K562 (cell line): ENCODE results near the gene NINJ1. TPM values are rescaled to one million over a fixed set of nuclear protein-coding genes. Genes with fewer than 3 reads are reported as not detected.
A peak's percentile ranks its signal among the peaks of the same experiment; 100 is the strongest.

ENCODE experiments used
- NR2C2 ChIP-seq, 2 experiments: fragments of 200-800 bp in 1 of 2; sonication (Bioruptor generic) in 1 of 2; sonication (generic) in 1 of 2; formaldehyde crosslinking in 1 of 2; IDR thresholded peaks; 2 replicates each; pipeline versions ENCODE4 v1.6.1 to v1.8.0; 2016 to 2022; ENCODE audit warnings: mild to moderate bottlenecking in 1 of 2, missing compliant biosample characterization in 1 of 2, missing genetic modification characterization in 1 of 2, missing genetic modification reagents in 1 of 2
- RBBP5 ChIP-seq: fragments of 200-600 bp; sonication (generic); IDR thresholded peaks from 2 replicates; pipeline ENCODE4 v1.6.1; 2012; ENCODE audit warnings: borderline replicate concordance, mild to moderate bottlenecking, low read length, control low read depth, inconsistent platforms; ENCODE audit not compliant: insufficient read depth, poor library complexity, severe bottlenecking
- RBM14 ChIP-seq: fragments of 200-400 bp; formaldehyde crosslinking; IDR thresholded peaks from 2 replicates; pipeline ENCODE4 v1.6.1; 2018; ENCODE audit warnings: low read depth, mild to moderate bottlenecking, low read length, moderate library complexity, borderline replicate concordance; ENCODE audit not compliant: insufficient read depth
- SAP30 ChIP-seq: fragments of 200-600 bp; sonication (generic); IDR thresholded peaks from 2 replicates; pipeline ENCODE4 v1.6.1; 2012; ENCODE audit warnings: borderline replicate concordance, low read depth, mild to moderate bottlenecking, moderate library complexity, low read length, control low read depth, inconsistent platforms; ENCODE audit not compliant: insufficient read depth, poor library complexity, severe bottlenecking
- SREBF1 ChIP-seq: fragments of 150-350 bp; IDR thresholded peaks from 2 replicates; pipeline ENCODE4 v1.6.1; 2014; ENCODE audit warnings: antibody characterized with exemption, low read depth, low read length, borderline replicate concordance
- polyA plus RNA-seq, 8 experiments: library from polyadenylated mRNA; depleted of rRNA in 4 of 8; stranded (reverse) in 5 of 8; unstranded in 3 of 8; fragments of >200 nt; fragmentation: Nextera tagmentation in 2 of 8; fragmentation: Illumina TruSeq in 1 of 8; extraction: Ambion mirVana in 2 of 8; extraction: Trizol in 1 of 8; gene quantifications; 2 replicates each; pipeline versions ENCODE4 v1.2.1 to v1.2.3, GENCODE V29; 2011 to 2014; ENCODE audit warnings: inconsistent platforms in 1 of 8, missing spikeins in 1 of 8
- total RNA-seq, 7 experiments: library from RNA; depleted of rRNA in 6 of 7; stranded (reverse); fragments of >200 nt in 6 of 7; fragmentation: Illumina TruSeq in 2 of 7; extraction: Trizol in 2 of 7; gene quantifications; 2 replicates each; pipeline versions ENCODE4 v1.2.1 to v1.2.3, GENCODE V29; 2011 to 2021; ENCODE audit warnings: low replicate concordance in 1 of 7
- TF ChIP-seq, protein P1 (sequence below), 2 experiments: fragments of 450-650 bp; IDR thresholded peaks; 2 replicates each; pipeline ENCODE4 v1.6.1; 2016; ENCODE audit warnings: mild to moderate bottlenecking in 2 of 2, borderline replicate concordance in 1 of 2, low read depth in 1 of 2, moderate library complexity in 1 of 2
- TF ChIP-seq, protein P2 (sequence below): fragments of 450-650 bp; formaldehyde crosslinking; IDR thresholded peaks from 2 replicates; pipeline ENCODE4 v1.4.0; 2020; ENCODE audit warnings: mild to moderate bottlenecking, moderate library complexity
- TF ChIP-seq, protein P3 (sequence below): fragments of 250-450 bp; sonication (Bioruptor Pico); IDR thresholded peaks from 2 replicates; pipeline ENCODE4 v1.4.0; 2020; ENCODE audit warnings: mild to moderate bottlenecking, moderate library complexity, borderline replicate concordance
- TF ChIP-seq, protein P4 (sequence below): fragments of 450-650 bp; IDR thresholded peaks from one replicate; pipeline ENCODE4 v1.6.1; 2018; ENCODE audit warnings: mild to moderate bottlenecking, moderate library complexity; ENCODE audit not compliant: partially characterized antibody

Gene NINJ1
- total and polyA plus RNA-seq, 9 of the 15 experiments (the other 6 are each of a cell fraction or from before 2014, with no cell fraction given) = 0.13 to 8.4 (median 4.9) TPM

DNA sequence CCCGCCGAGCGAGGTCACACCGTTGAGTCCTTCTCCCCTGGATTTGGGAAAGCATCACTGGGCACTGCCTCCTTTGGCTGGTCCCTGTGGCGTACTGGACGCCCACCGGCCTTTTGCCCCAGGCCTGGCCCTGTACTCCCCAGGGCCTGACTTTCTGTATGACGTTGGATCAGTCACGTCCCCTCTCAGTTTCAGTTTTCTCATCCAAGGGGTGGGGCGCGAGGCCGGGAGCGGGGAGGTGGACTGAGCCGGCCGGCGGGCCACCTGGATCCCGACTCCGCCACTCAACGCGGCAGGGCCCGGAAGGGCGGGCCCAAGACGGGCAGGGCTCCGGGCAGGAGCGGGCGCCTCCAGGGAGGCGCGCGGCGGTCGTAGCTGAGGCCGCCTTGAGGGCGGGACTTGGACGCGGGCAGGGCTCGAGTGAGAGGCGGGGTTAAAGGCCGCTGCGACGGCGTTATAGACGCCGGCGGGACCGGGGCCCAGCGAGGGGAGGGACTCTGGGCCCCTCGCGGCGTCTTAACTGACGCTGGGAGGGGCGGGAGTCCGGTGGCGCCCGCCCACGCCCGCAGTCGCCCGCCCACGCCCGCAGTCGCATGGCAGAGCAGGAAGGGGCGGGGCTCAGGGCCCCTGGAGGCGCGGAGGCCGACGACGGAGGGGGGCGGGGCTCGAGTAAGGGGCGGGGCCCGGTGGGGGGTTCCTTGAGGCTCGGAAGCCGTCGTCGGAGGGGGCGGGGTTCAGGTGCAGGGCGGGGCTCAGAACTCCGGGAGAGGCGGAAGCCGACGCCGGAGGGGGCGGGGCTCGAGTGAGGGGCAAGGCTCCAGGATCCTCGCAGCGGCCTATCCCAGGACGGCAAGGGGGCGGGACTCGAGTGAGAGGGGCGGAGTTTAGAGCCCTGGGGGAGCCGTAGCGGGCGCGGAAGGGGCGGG, 38.6 kb downstream of the NINJ1 start (continued):
- TF ChIP-seq, protein P1, sequence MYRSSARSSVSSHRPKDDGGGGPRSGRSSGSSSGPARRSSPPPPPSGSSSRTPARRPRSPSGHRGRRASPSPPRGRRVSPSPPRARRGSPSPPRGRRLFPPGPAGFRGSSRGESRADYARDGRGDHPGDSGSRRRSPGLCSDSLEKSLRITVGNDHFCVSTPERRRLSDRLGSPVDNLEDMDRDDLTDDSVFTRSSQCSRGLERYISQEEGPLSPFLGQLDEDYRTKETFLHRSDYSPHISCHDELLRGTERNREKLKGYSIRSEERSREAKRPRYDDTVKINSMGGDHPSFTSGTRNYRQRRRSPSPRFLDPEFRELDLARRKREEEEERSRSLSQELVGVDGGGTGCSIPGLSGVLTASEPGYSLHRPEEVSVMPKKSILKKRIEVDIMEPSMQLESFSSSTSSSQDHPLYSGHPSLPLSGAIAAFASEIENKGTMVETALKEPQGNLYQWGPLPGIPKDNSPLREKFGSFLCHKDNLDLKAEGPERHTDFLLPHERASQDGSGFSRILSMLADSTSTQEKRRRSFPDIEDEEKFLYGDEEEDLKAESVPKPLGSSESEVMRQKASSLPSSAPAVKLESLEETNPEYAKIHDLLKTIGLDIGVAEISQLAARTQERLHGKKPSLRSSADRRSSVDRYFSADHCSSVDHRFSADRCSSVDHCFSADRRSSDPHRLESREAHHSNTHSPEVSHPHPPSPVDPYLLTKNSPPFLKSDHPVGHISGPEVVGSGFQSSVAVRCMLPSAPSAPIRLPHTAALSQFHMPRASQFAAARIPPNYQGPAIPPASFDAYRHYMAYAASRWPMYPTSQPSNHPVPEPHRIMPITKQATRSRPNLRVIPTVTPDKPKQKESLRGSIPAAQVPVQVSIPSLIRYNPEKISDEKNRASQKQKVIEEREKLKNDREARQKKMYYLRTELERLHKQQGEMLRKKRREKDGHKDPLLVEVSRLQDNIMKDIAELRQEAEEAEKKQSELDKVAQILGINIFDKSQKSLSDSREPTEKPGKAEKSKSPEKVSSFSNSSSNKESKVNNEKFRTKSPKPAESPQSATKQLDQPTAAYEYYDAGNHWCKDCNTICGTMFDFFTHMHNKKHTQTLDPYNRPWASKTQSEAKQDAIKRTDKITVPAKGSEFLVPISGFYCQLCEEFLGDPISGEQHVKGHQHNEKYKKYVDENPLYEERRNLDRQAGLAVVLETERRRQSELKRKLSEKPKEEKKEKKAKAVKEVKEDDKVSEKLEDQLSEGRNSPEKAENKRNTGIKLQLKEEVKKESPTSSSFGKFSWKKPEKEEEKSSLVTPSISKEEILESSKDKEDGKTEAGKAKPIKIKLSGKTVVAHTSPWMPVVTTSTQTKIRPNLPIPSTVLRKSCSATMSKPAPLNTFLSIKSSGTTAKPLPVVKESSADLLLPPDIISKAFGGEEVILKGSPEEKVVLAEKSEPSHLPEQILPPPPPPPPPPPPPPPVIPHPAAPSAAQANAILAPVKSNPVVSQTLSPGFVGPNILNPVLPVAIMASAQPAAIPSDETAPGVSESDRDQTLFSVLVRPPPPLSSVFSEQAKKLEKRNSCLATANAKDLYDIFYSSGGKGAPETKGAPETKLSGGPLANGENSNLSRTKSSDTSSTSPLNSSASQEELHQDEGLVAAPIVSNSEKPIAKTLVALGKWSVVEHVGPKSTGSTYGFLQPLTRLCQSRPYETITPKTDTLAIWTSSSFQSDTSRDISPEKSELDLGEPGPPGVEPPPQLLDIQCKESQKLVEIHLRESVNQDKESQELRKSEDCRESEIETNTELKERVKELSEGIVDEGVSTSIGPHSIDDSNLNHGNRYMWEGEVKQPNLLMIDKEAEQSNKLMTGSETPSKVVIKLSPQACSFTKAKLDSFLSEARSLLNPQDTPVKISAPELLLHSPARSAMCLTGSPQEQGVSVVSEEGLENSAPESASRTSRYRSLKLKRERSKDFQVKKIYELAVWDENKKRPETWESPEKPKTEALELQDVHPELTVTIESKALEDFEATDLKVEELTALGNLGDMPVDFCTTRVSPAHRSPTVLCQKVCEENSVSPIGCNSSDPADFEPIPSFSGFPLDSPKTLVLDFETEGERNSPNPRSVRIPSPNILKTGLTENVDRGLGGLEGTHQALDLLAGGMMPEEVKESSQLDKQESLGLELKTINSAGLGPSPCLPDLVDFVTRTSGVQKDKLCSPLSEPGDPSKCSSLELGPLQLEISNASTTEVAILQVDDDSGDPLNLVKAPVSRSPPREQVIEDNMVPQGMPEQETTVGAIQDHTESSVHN (IDR thresholded peaks at IDR 0.05; ENCODE audit: borderline replicate concordance in 1 of 2, low read depth in 1 of 2) = no peak
- TF ChIP-seq RBBP5 (no peak), SREBF1 (no peak), RBM14 (no peak), NR2C2 (CRISPR knock-in tag; IDR thresholded peaks at IDR 0.05) (no peak), NR2C2 (tag; IDR thresholded peaks at IDR 0.05) (peak; percentile 86), SAP30 (no peak)
- TF ChIP-seq, protein P2, sequence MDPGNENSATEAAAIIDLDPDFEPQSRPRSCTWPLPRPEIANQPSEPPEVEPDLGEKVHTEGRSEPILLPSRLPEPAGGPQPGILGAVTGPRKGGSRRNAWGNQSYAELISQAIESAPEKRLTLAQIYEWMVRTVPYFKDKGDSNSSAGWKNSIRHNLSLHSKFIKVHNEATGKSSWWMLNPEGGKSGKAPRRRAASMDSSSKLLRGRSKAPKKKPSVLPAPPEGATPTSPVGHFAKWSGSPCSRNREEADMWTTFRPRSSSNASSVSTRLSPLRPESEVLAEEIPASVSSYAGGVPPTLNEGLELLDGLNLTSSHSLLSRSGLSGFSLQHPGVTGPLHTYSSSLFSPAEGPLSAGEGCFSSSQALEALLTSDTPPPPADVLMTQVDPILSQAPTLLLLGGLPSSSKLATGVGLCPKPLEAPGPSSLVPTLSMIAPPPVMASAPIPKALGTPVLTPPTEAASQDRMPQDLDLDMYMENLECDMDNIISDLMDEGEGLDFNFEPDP (CRISPR knock-in tag) = no peak
- TF ChIP-seq, protein P3, sequence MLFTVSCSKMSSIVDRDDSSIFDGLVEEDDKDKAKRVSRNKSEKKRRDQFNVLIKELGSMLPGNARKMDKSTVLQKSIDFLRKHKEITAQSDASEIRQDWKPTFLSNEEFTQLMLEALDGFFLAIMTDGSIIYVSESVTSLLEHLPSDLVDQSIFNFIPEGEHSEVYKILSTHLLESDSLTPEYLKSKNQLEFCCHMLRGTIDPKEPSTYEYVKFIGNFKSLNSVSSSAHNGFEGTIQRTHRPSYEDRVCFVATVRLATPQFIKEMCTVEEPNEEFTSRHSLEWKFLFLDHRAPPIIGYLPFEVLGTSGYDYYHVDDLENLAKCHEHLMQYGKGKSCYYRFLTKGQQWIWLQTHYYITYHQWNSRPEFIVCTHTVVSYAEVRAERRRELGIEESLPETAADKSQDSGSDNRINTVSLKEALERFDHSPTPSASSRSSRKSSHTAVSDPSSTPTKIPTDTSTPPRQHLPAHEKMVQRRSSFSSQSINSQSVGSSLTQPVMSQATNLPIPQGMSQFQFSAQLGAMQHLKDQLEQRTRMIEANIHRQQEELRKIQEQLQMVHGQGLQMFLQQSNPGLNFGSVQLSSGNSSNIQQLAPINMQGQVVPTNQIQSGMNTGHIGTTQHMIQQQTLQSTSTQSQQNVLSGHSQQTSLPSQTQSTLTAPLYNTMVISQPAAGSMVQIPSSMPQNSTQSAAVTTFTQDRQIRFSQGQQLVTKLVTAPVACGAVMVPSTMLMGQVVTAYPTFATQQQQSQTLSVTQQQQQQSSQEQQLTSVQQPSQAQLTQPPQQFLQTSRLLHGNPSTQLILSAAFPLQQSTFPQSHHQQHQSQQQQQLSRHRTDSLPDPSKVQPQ (CRISPR knock-in tag) = no peak
- TF ChIP-seq, protein P4, sequence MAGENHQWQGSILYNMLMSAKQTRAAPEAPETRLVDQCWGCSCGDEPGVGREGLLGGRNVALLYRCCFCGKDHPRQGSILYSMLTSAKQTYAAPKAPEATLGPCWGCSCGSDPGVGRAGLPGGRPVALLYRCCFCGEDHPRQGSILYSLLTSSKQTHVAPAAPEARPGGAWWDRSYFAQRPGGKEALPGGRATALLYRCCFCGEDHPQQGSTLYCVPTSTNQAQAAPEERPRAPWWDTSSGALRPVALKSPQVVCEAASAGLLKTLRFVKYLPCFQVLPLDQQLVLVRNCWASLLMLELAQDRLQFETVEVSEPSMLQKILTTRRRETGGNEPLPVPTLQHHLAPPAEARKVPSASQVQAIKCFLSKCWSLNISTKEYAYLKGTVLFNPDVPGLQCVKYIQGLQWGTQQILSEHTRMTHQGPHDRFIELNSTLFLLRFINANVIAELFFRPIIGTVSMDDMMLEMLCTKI = no peak
